Activated CD8-positive, alpha-beta memory T cell treated with anti-CD3 and anti-CD28 coated beads, Interleukin-2, amount 50 U/mL, for 24 hours (primary cell): ENCODE results near the gene IFT25.

Experiments
- DNase-seq: peaks from one replicate; pipeline ENCODE4 v3.0.0-alpha.2; 2020; ENCODE audit errors: extremely low read depth

IFT25 gene

GRCh38 chr1:53957194-53957818 is 11.8 kb upstream of the IFT25 start:
- DNase-seq, result no peak

- no peak for DNase-seq
Observed at GRCh38 chr1:53956308-53957168, 11.0 kb upstream of the IFT25 start.

- DNase-seq, result no peak
Observed at GRCh38 chr1:53954128-53954527, 8.6 kb upstream of the IFT25 start.

- no peak for DNase-seq
Observed at GRCh38 chr1:53951697-53952096, 6.2 kb upstream of the IFT25 start.

GRCh38 chr1:53949023-53949990 is 3.8 kb upstream of the IFT25 start:
- DNase-seq, result no peak

GRCh38 chr1:53948291-53948690 is 2.8 kb upstream of the IFT25 start:
- DNase-seq, result no peak

GRCh38 chr1:53947172-53947907 is 1.8 kb upstream of the IFT25 start:
- no peak for DNase-seq

GRCh38 chr1:53946252-53947171 is 1.0 kb upstream of the IFT25 start, which contains the start of gene LRRC42:
Gene LRRC42, plus strand, starts transcription at chr1:53946350. Its CDS starts 5,650 bp downstream, at chr1:53952000.
- no peak for DNase-seq

- no peak for DNase-seq
Observed at GRCh38 chr1:53945183-53945432, 391 bp downstream of the IFT25 start.

GRCh38 chr1:53944469-53945182 is 873 bp downstream of the IFT25 start:
- DNase-seq, result no peak

- no peak for DNase-seq
Observed at GRCh38 chr1:53943490-53944043, 1.9 kb downstream of the IFT25 start.

GRCh38 chr1:53943090-53943489 is 2.4 kb downstream of the IFT25 start:
- DNase-seq, result no peak

GRCh38 chr1:53942127-53942957 is 3.2 kb downstream of the IFT25 start:
- DNase-seq, result no peak

GRCh38 chr1:53938136-53938830 is 7.2 kb downstream of the IFT25 start:
- DNase-seq, result no peak

GRCh38 chr1:53936430-53936829 is 9.1 kb downstream of the IFT25 start:
- DNase-seq, result no peak

- no peak for DNase-seq
Observed at GRCh38 chr1:53934170-53934765, 11.2 kb downstream of the IFT25 start.

GRCh38 chr1:53931523-53931922 is 14.0 kb downstream of the IFT25 start:
- no peak for DNase-seq

GRCh38 chr1:53930932-53931331 is 14.6 kb downstream of the IFT25 start:
- no peak for DNase-seq
